Thoracic aorta (tissue), 2 donors: ENCODE data around the gene DPM3. TPM values are rescaled to one million over a fixed set of nuclear protein-coding genes. Genes with fewer than 3 reads are reported as not detected.

ENCODE experiments used
- ATAC-seq: fragments of 150-250 bp; one replicate; pipeline ENCODE4 v1.8.0; 2017; ENCODE audit warnings: low read depth; ENCODE audit not compliant: insufficient number of reproducible peaks, low FRiP score
- DNase-seq: peaks from one replicate; pipeline ENCODE4 v3.0.0-alpha.2; 2020; ENCODE audit warnings: low spot score
- H3K27ac ChIP-seq, 2 donors: fragments of 200-600 bp; sonication (generic); 1 replicate in 1 of 2; 2 replicates in 1 of 2; pipeline ENCODE4 v1.5.1; 2016; ENCODE audit warnings: mild to moderate bottlenecking in 2 of 2, moderate library complexity in 2 of 2
- H3K27me3 ChIP-seq: fragments of 200-600 bp; sonication (generic); replicated peaks from 2 replicates; pipeline ENCODE4 v1.6.0; 2016; ENCODE audit warnings: mild to moderate bottlenecking; ENCODE audit not compliant: insufficient read depth
- H3K36me3 ChIP-seq: fragments of 200-600 bp; sonication (generic); one replicate; pipeline ENCODE4 v1.5.1; 2016
- H3K4me1 ChIP-seq, 2 donors: fragments of 200-600 bp; sonication (generic); 1 replicate in 1 of 2; 2 replicates in 1 of 2; pipeline versions ENCODE4 v1.5.1 to v1.6.0; 2016; ENCODE audit warnings: low read depth in 2 of 2, mild to moderate bottlenecking in 1 of 2; ENCODE audit not compliant: control insufficient read depth in 1 of 2
- H3K4me3 ChIP-seq: fragments of 200-600 bp; sonication (generic); 2 replicates; pipeline ENCODE4 v1.5.1; 2016; ENCODE audit warnings: mild to moderate bottlenecking
- H3K9me3 ChIP-seq: fragments of 200-600 bp; sonication (generic); 2 replicates; pipeline ENCODE4 v1.5.1; 2016
- total RNA-seq, 2 donors: library from RNA; depleted of rRNA; stranded (reverse); fragments of >200 nt; gene quantifications; one replicate each; pipeline versions ENCODE4 v1.1.0 to v1.2.3, GENCODE V29; 2016
- TF ChIP-seq, protein P1 (sequence below): fragments of 200-600 bp; sonication (generic); IDR thresholded peaks from one replicate; pipeline ENCODE4 v1.5.1; 2019; ENCODE audit warnings: antibody characterized with exemption

DPM3 gene
- total RNA-seq, 2 donors from 2014 or later = 28.8 to 68.6 TPM

DNA sequence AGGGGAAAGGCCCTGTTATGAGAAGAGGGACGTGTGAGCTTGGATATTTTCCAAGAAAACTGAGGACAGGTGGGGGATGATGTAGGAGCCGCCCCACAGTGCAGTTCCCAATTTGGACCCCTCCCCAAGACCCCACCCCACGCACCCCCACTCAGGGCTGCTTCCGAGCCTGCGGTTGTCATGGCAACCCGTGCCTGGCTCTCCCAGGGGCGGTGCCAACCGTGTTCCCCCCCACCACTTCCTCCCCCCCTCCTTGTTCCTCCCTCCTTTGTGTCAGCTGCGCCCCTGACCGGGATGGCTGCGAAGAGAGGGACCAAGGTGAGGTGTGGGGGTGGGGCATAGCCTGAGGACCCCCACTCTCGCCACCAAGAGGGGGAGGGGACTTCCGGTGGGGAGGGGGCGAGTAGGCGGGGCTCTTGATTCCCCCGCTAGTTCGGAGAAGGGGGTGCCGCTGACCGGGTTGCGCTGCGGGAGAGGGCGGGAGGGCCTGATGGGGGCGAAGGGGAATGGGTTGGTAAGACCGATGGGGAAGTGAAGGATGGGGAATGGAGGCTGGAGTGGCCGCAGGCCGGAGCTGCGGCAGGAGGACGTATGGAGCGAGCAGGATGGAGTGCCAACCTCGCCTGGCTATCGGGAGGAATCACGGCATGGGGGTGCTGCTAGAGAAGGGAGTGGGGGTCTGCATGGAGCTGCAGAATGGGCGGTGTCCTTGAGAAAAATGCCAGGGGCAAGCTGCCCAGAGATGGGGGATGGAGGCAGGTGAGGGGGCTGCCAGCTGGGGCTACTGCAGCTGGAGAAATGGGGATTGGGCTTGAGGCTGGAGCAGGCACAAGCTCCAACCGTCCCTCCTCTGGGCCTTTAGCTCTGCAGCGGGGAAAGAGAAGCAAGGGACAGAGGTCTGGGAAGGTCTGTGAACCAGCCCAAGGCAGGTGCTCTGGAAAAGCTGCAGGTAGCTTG, 34.3 kb upstream of the DPM3 start:
- Histone ChIP-seq H3K27me3 (no peaks in the 10 kb centered on the region), H3K4me3 (peak overlapping the region; percentile 78), H3K36me3 (peaks cover 2% of the 10 kb centered on the region), H3K27ac (peak overlapping the region; percentile 10 to 22), H3K9me3 (no peaks in the 10 kb centered on the region), H3K4me1 (peaks cover 8 to 32% of the 10 kb centered on the region in 2 donors)
- TF ChIP-seq, protein P1, sequence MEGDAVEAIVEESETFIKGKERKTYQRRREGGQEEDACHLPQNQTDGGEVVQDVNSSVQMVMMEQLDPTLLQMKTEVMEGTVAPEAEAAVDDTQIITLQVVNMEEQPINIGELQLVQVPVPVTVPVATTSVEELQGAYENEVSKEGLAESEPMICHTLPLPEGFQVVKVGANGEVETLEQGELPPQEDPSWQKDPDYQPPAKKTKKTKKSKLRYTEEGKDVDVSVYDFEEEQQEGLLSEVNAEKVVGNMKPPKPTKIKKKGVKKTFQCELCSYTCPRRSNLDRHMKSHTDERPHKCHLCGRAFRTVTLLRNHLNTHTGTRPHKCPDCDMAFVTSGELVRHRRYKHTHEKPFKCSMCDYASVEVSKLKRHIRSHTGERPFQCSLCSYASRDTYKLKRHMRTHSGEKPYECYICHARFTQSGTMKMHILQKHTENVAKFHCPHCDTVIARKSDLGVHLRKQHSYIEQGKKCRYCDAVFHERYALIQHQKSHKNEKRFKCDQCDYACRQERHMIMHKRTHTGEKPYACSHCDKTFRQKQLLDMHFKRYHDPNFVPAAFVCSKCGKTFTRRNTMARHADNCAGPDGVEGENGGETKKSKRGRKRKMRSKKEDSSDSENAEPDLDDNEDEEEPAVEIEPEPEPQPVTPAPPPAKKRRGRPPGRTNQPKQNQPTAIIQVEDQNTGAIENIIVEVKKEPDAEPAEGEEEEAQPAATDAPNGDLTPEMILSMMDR = no peak
- ATAC-seq = no peak
- DNase-seq = no peak

DNA sequence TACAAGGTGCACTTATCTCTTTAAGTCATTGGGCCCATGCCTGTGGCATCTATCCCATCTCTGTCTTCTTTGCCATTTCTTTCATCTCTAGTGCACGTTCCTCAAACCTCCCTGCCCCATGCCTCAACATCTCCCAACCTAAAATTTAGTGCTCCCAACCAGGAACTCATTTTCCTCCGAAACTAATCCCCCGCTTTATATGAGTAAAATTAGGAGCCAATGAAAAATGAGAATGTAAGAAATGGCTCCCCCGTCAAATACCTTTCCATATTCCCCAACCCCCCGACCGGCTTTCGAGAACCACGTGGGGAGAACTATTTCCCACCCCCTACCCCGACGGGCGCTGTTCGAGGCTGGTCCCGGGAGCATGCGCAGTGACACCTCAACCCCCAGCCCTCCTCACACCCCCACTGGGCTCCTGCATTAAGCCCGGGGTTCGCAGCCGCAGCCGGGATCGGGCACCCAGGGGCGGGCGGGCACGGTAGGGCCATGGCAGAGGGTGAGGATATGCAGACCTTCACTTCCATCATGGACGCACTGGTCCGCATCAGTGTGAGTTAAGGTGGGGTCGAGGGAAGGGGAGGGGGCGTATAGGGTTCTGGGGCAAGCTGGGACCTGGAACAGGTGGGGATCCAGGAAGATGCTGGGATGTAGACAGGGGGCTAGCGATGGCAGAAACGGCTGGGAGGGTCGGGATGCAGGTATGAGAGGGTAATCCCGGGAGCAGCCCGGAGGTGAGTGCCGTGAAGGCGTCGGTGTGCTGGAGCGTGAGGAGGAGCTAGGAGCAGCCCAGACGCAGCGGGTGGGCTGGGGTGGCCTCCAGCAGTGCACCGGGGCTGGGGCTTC, 33.4 kb upstream of the DPM3 start, which contains the start of gene TRIM46:
Gene TRIM46, plus strand, starts transcription at position 372 of the 846 bp plus-strand sequence. Its CDS starts 118 bp downstream, at position 490.
- peak within 1 kb of the TSS; percentile 78 for H3K4me3 ChIP-seq
- peaks cover 7% of the 10 kb centered on the region for H3K36me3 ChIP-seq
- DNase-seq (no peak), ATAC-seq (no peak)
- H3K27ac ChIP-seq = peak within 1 kb of the TSS; percentile 82 to 91
- TF ChIP-seq, protein P1 = no peak
- H3K27me3 ChIP-seq = no peaks in the 10 kb centered on the region
- H3K4me1 ChIP-seq = peaks cover 8 to 32% of the 10 kb centered on the region in 2 donors
- no peaks in the 10 kb centered on the region for H3K9me3 ChIP-seq

DNA sequence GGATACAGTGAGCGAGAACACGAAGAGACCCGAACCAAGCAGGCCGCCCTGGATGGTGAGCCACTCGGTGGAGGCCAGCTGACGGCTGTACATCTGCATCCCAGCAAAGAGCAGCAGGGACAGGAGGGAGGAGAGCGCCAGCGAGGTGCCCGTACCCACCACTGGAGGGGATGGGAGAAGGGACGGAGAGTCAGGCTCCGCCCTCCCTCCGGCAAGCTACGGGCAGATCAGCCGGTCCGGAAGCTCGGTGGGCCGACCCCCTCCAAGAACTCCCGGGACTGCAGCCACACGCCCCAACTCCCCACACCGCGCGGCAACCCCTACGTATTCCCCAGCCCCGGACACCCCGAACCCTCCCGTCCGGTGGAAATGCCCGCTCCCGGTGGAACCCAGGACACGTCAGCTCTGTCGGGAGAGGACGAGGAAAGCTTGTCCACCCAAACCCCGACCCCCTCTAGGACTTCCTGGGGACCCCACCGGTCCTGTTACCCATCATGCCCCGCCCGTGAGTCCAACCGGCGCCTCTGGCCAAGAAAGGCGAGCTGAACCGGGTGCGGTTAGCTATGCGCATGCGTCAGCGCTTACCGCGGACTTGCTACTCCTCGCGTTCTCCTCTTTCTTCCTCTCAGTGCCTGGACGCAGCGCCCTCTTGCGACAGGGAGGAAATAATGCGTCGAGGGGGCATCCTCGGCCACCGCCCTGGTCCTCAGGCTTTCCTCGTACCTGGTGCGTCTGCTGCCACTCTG, 32.6 kb upstream of the DPM3 start, which contains the start of gene KRTCAP2:
Gene KRTCAP2, minus strand, starts transcription at position 573 of the 746 bp plus-strand sequence. Its CDS starts 80 bp downstream, at position 493.
- Histone ChIP-seq H3K4me1 (peaks cover 8 to 33% of the 10 kb centered on the region in 2 donors), H3K4me3 (peak within 1 kb of the TSS; percentile 78), H3K36me3 (peaks cover 7% of the 10 kb centered on the region), H3K27me3 (no peaks in the 10 kb centered on the region), H3K27ac (peak within 1 kb of the TSS; percentile 82 to 91), H3K9me3 (no peaks in the 10 kb centered on the region)
- TF ChIP-seq, protein P1 = peak; percentile 86
- DNase-seq = peak; percentile 79
- ATAC-seq = peak; percentile 84

DNA sequence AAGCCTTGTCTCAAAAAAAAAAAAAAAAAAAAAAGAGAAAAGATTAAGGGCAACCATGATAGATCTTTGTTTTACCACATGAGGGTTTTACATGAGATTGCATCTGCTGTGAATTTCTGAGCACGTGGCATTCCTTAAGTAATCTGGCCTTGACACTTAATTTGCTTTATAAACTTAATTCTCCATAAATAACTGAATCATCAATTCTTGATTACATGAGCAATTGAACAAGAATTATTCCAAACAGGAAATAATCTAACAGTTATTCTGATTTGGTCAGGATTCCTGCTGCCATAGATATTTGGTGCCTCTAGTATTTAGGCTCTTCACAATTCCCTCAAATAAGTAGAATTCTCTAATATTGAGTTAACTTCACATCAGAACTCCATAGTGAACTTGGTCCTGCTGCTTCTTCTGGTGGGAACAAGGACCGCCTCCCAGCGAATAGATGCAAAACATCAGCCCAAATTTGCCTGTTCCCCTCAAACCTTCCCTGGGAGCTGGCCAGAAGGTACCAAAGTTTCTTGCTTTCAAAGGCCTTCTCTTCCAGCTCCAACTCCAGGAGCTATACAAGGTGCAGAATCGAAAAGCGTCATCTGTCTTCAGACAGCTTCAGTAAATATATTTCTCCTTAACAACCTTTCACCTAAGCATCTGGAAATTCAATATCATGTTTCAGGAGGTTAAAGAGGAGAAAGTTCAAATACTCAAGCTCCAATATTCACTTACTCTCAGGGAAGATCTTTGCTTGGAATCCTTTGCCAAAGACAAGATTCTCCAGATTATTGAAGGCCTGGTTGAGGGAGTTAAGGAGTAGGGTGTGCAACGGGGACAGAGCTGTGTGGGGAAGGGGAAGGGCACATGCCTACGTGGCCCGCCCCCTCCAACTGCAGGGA, 31.8 kb upstream of the DPM3 start:
- ATAC-seq = no peak
- DNase-seq = no peak
- TF ChIP-seq, protein P1 = no peak
- H3K4me1 ChIP-seq = peaks cover 10 to 35% of the 10 kb centered on the region in 2 donors
- H3K27me3 ChIP-seq = no peaks in the 10 kb centered on the region
- H3K27ac ChIP-seq = peak overlapping the region; percentile 82 to 91
- H3K9me3 ChIP-seq = no peaks in the 10 kb centered on the region
- peak overlapping the region; percentile 78 for H3K4me3 ChIP-seq
- peaks cover 7% of the 10 kb centered on the region for H3K36me3 ChIP-seq
